ENCODE data around the gene USP40.

- TF ChIP-seq CTCF (IDR thresholded peaks at IDR 0.05) (no peak), POLR2AphosphoS5 (IDR thresholded peaks at IDR 0.05) (no peak), POLR2A (IDR thresholded peaks at IDR 0.05) (no peak)
Measured at GRCh38 chr2:233571001-233571400, 4.4 kb upstream of the USP40 start.
